Measurements from ENCODE around the gene ERAL1.

- TF ChIP-seq CTCF (conservative IDR thresholded peaks at IDR 0.05 in 1 of 2, IDR thresholded peaks at IDR 0.05 in 1 of 2; ENCODE audit: low read depth in 1 of 2, low read length in 2 of 2) (no peak), EZH2 (IDR thresholded peaks at IDR 0.05; ENCODE audit: low read length, missing control alignments) (no peak)
These were observed 12.5 kb downstream of the ERAL1 start for GRCh38 chr17:28867276-28867675.

All from fibroblast of lung (primary cell).